ENCODE data around the gene SLC34A1. TPM values are rescaled to one million over a fixed set of nuclear protein-coding genes. Genes with fewer than 3 reads are reported as not detected.

Gene SLC34A1
- total and polyA plus RNA-seq, 2 of the 13 experiments (the other 11 are each of a cell fraction or from before 2014, with no cell fraction given) = 0.03 to 0.20 TPM

DNA sequence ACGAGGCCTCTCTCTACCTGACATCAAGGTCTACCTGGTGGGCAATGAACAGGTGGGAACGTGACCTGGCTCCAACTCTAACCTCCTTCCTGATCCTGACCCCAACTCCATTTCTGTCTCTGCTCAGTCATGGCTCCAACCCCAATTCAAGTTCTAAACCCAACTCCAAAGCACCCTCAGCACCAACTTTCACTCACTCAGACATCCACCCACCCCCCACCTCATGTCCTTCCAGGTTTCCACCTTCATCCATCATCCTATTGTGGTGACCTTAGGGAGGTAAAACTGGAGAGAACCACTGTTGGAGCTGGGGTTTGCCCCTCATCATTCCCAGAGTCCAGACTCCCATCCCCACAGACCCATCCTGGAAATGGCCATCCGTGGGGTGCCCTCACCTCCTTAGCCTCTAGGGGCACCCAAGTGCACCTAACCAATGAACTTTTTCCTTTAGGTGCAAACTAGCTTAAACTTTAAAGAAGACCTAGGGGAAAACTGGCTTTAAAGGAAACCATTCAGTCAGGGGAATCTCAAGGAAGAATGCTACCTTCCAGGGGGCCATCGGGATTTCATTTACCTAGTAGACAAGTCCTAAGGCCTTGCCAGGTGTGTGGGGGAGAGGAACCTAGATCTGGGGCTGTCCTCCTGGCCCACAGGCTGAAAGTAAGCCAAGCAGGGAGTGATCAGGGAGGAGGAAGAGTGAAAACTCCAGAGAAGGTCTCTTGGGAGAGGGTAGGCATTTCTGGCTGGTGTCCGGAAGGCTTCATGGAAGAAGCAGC is 15.2 kb upstream of the SLC34A1 start:
- in situ Hi-C loops (cut with HindIII; ENCODE audit: extremely low pct_ligation_motif_present, low pct_unique_long_range_greater_than_20kb) = loop anchor here (25.0 kb wide), 1 partner anchor 832 kb away; the partner anchor contains the start of genes CDHR2 and RNF44
- WGBS (ENCODE audit: low lambda C conversion rate) = 46% methylated on average over 4 of the region's 5 CpGs
- no peak for DNase-seq (ENCODE audit: low spot score)
- ChIA-PET POLR2A (interaction anchor here (0.6 to 7.9 kb wide), 6 partner anchors 8 to 105 kb away, joined by 3 to 239 read pairs (median 6); partner anchors contain the start of gene LMAN2), CTCF (ENCODE audit: low intra/inter-chr PET ratio, low total read pairs) (no interaction called here)
- TF ChIP-seq, protein P1, sequence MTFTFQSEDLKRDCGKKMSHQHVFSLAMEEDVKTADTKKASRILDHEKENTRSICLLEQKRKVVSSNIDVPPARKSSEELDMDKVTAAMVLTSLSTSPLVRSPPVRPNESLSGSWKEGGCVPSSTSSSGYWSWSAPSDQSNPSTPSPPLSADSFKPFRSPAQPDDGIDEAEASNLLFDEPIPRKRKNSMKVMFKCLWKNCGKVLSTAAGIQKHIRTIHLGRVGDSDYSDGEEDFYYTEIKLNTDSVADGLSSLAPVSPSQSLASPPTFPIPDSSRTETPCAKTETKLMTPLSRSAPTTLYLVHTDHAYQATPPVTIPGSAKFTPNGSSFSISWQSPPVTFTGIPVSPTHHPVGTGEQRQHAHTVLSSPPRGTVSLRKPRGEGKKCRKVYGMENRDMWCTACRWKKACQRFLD (CRISPR knock-in tag; IDR thresholded peaks at IDR 0.05; ENCODE audit: borderline replicate concordance) = 0 out of 2 replicates have a peak, but pooled peaks have one; percentile 22
- TF ChIP-seq STAG1 (CRISPR knock-in tag; IDR thresholded peaks at IDR 0.05) = peak; percentile 38
- TF ChIP-seq ZNF263 (CRISPR knock-in tag; IDR thresholded peaks at IDR 0.05) = peak; percentile 24; the same call in 1 of the 2 replicates
- TF ChIP-seq, protein P2, sequence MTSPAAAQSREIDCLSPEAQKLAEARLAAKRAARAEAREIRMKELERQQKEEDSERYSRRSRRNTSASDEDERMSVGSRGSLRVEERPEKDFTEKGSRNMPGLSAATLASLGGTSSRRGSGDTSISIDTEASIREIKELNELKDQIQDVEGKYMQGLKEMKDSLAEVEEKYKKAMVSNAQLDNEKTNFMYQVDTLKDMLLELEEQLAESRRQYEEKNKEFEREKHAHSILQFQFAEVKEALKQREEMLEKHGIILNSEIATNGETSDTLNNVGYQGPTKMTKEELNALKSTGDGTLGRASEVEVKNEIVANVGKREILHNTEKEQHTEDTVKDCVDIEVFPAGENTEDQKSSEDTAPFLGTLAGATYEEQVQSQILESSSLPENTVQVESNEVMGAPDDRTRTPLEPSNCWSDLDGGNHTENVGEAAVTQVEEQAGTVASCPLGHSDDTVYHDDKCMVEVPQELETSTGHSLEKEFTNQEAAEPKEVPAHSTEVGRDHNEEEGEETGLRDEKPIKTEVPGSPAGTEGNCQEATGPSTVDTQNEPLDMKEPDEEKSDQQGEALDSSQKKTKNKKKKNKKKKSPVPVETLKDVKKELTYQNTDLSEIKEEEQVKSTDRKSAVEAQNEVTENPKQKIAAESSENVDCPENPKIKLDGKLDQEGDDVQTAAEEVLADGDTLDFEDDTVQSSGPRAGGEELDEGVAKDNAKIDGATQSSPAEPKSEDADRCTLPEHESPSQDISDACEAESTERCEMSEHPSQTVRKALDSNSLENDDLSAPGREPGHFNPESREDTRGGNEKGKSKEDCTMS (CRISPR knock-in tag; conservative IDR thresholded peaks at IDR 0.05) = no peak
- TF ChIP-seq ZNF431 (CRISPR knock-in tag; IDR thresholded peaks at IDR 0.05; ENCODE audit: borderline replicate concordance, low read depth) = no peak
- TF ChIP-seq, protein P3, sequence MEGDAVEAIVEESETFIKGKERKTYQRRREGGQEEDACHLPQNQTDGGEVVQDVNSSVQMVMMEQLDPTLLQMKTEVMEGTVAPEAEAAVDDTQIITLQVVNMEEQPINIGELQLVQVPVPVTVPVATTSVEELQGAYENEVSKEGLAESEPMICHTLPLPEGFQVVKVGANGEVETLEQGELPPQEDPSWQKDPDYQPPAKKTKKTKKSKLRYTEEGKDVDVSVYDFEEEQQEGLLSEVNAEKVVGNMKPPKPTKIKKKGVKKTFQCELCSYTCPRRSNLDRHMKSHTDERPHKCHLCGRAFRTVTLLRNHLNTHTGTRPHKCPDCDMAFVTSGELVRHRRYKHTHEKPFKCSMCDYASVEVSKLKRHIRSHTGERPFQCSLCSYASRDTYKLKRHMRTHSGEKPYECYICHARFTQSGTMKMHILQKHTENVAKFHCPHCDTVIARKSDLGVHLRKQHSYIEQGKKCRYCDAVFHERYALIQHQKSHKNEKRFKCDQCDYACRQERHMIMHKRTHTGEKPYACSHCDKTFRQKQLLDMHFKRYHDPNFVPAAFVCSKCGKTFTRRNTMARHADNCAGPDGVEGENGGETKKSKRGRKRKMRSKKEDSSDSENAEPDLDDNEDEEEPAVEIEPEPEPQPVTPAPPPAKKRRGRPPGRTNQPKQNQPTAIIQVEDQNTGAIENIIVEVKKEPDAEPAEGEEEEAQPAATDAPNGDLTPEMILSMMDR (CRISPR knock-in tag; IDR thresholded peaks at IDR 0.05) = peak; percentile 56
- Histone ChIP-seq H2AFZ (ENCODE audit: low read length) (no peak overlapping the region), H3K36me3 (replicated peaks in 1 of 2; ENCODE audit: control insufficient read depth in 1 of 2, insufficient read depth in 2 of 2, low read length in 2 of 2) (0 out of 5 replicates have a peak, but pooled peaks cover 0 to 4% of the 10 kb centered on the region in 2 experiments), H3K27me3 (ENCODE audit: control insufficient read depth in 1 of 2, insufficient read depth in 2 of 2, low read length in 2 of 2) (no peaks in the 10 kb centered on the region; a peak in 1 of 5 replicates), H3K9ac (ENCODE audit: insufficient read depth, low read depth, low read length) (no peak overlapping the region), H3K4me1 (ENCODE audit: insufficient read depth, low read length) (peaks cover 78% of the 10 kb centered on the region), H3K27ac (ENCODE audit: extremely low read length, insufficient read depth, low read length) (peak overlapping the region; percentile 13), H3K79me2 (ENCODE audit: insufficient read depth, low read length) (peaks cover 8% of the 10 kb centered on the region), H4K20me1 (ENCODE audit: insufficient read depth, low read length) (no peaks in the 10 kb centered on the region), H3K4me3 (replicated peaks in 1 of 3; ENCODE audit: insufficient read depth in 1 of 3, low read depth in 2 of 3, low read length in 3 of 3) (no peak overlapping the region), H3K4me2 (ENCODE audit: low read depth, low read length) (no peak overlapping the region), H3K9me3 (ENCODE audit: low read length) (no peaks in the 10 kb centered on the region)
- no TSS peak for BruUV-seq (replicated peaks)
- intact Hi-C loops (cut with micrococcal nuclease; ENCODE audit: unreplicated experiment) = loop anchor here (5.0 kb wide), 1 partner anchor 52 kb away; no protein-coding TSS in a partner anchor
- FAIRE-seq = peak; percentile 63
- ATAC-seq = no peak
